Mucosa of descending colon (tissue), 3 donors: ENCODE data around the gene FHIT. TPM values are rescaled to one million over a fixed set of nuclear protein-coding genes. Genes with fewer than 3 reads are reported as not detected.

Experiments used
- ATAC-seq: fragments of 200-7000 bp; cut with Tn5 transposase; one replicate; pipeline ENCODE4 v1.9.1; 2020; ENCODE audit warnings: mild to moderate bottlenecking, moderate library complexity
- DNase-seq, 3 donors: peaks; one replicate each; pipeline ENCODE4 v3.0.0-alpha.2; 2020
- H3K36me3 ChIP-seq: fragments of 200-600 bp; one replicate; pipeline ENCODE4 v1.8.0; 2021; ENCODE audit warnings: low read depth, mild to moderate bottlenecking
- H3K4me1 ChIP-seq: fragments of 200-600 bp; one replicate; pipeline ENCODE4 v1.8.0; 2021; ENCODE audit warnings: low read depth, mild to moderate bottlenecking
- H3K4me3 ChIP-seq: fragments of 200-600 bp; one replicate; pipeline ENCODE4 v1.8.0; 2021; ENCODE audit warnings: mild to moderate bottlenecking
- H3K9me3 ChIP-seq: fragments of 200-600 bp; one replicate; pipeline ENCODE4 v1.8.0; 2021; ENCODE audit warnings: mild to moderate bottlenecking
- intact Hi-C, 2 donors: fragments of 100-400 bp; cut with DNase I in 1 of 2; cut with micrococcal nuclease in 1 of 2; formaldehyde crosslinking; loops; one replicate each; pipeline versions ENCODE4 v1.11.0 to v1.11.1; 2022; cut with DNase I, micrococcal nuclease
- total RNA-seq, 3 donors: library from RNA; stranded (reverse); fragmentation: NEBNext Ultra II Directional in 2 of 3; extraction: Animal tissue kit (Norgen Biotek cat#: 25700) in 2 of 3; gene quantifications; one replicate each; pipeline versions ENCODE4 v1.2.1 to v1.2.4, GENCODE V29; 2021 to 2023
- TF ChIP-seq, protein P1 (sequence below): fragments of 200-600 bp; IDR thresholded peaks from one replicate; pipeline ENCODE4 v1.8.0; 2022; ENCODE audit warnings: antibody characterized with exemption, mild to moderate bottlenecking
- donor health status: DM: no; HTN: no; CAD: no; lungs with moderate emphysema.
- donor health status: DM: no; HTN: no; CAD: no.
- donor health status: DM: no; HTN: yes; CAD: no.

Gene FHIT
- total RNA-seq, 3 donors from 2014 or later, result 8.9 to 20.7 (median 18.6) TPM

DNA sequence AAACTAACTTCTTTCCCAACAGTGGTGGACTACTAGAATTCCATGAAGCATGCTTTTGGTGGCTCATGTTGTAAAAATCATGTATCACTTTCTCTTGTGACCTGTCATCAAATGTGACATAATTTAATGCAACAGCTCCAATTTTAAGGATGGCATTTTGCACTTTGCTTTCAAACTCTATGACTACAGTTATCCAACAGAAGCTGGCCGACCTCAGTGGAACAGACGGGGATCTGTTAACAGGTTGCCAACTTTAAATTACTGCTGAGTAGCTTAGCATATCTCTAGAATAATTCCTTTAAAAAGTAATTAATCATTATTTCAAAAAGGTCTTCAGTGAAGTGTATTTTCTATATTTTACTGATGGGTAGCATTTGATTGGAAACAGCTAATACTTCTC is 907.4 kb downstream of the FHIT start:
- no peaks in the 10 kb centered on the region for H3K9me3 ChIP-seq
- intact Hi-C loops, result no loop called here
- no peak overlapping the region for H3K4me3 ChIP-seq
- no peaks in the 10 kb centered on the region for H3K4me1 ChIP-seq
- TF ChIP-seq, protein P1, sequence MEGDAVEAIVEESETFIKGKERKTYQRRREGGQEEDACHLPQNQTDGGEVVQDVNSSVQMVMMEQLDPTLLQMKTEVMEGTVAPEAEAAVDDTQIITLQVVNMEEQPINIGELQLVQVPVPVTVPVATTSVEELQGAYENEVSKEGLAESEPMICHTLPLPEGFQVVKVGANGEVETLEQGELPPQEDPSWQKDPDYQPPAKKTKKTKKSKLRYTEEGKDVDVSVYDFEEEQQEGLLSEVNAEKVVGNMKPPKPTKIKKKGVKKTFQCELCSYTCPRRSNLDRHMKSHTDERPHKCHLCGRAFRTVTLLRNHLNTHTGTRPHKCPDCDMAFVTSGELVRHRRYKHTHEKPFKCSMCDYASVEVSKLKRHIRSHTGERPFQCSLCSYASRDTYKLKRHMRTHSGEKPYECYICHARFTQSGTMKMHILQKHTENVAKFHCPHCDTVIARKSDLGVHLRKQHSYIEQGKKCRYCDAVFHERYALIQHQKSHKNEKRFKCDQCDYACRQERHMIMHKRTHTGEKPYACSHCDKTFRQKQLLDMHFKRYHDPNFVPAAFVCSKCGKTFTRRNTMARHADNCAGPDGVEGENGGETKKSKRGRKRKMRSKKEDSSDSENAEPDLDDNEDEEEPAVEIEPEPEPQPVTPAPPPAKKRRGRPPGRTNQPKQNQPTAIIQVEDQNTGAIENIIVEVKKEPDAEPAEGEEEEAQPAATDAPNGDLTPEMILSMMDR, result no peak
- H3K36me3 ChIP-seq, result no peaks in the 10 kb centered on the region
- ATAC-seq, result no peak
- DNase-seq, result no peak

DNA sequence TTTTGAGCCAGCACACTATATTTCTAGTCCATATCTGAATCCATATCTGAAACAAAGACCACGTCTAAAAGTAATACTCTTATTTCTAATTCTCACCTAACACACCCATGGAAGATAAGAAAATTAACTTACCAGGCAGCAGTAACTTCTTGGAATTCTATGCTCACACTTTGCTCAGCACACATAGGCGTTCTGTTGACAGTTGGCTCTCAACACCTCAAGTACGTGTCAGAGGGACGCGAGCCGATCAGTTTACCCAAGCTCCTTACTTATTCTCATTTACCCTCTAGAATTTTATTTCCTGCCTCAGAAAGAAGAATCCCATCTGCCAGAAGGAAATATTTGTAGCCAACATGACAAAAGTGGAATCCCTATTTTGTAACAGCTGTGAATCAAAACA is 911.9 kb downstream of the FHIT start:
- intact Hi-C loops, result no loop called here

DNA sequence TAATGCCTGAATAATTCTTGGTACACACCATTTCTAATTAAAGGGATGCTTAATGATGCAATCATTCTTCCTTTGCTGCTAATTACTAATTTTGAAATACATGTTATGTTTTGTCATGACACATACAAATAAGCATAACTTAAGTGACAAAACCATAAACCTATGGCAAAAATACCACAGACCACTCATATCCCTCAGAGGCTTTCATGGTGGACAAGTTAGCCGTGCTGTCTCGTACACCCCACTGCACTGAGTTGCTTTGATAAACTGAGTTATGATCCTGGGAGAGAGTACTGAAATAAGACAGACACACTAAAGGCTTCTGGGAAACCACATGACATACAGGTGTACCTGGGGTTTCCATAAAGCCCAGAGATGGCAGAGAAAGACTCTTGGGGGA is 913.8 kb downstream of the FHIT start:
- Histone ChIP-seq H3K36me3 (no peaks in the 10 kb centered on the region), H3K4me3 (no peak overlapping the region), H3K9me3 (no peaks in the 10 kb centered on the region), H3K4me1 (no peaks in the 10 kb centered on the region)
- no peak for DNase-seq
- ATAC-seq, result no peak
- intact Hi-C loops, result no loop called here
- TF ChIP-seq, protein P1, result no peak

More for the DNA sequence above, 911.9 kb downstream of the FHIT start:
- Histone ChIP-seq H3K9me3 (no peaks in the 10 kb centered on the region), H3K36me3 (no peaks in the 10 kb centered on the region), H3K4me1 (no peaks in the 10 kb centered on the region), H3K4me3 (no peak overlapping the region)
- TF ChIP-seq, protein P1, result no peak
- DNase-seq (no peak), ATAC-seq (no peak)

DNA sequence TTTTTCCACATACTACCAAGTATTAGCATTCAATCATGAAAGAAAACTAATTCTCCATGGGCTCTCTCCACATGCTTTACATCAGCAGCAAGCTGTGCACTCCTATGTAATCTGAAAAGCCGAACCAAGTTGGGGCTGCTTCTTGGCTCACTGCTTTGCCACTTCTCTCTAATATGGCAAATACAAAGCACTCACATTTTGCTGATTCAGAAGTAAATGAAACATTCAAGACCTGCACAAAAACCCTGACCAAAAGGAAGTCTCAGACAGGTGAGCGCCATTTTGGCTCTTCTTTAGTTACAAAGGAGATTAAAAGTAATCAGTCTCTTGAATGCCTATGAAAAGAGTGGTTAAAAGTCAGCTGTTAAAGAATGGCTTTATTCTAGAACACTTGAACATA is 915.2 kb downstream of the FHIT start:
- Histone ChIP-seq H3K4me1 (no peaks in the 10 kb centered on the region), H3K4me3 (no peak overlapping the region), H3K9me3 (no peaks in the 10 kb centered on the region), H3K36me3 (no peaks in the 10 kb centered on the region)
- DNase-seq (no peak), ATAC-seq (no peak)
- TF ChIP-seq, protein P1, result no peak
- intact Hi-C loops, result no loop called here

DNA sequence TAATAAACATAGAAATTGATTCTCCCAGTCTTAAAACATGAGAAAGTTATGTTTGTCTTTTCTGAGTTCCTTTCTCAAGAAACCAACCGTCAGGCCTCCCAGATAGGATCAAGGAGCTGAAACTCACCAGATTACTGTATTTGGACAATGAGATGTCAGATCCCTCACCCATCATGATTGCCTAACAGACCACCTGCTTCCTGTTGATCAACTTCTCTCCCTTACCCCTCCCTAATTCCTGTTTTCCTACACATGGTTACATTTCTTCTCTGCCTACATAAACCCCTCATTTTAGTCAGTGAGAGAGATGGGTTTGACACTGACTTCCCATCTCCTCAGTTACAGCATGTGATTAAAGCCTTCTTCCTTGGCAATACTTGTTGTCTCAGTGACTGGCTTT is 917.5 kb downstream of the FHIT start:
- intact Hi-C loops, result no loop called here
- H3K4me1 ChIP-seq, result no peaks in the 10 kb centered on the region
- H3K36me3 ChIP-seq, result no peaks in the 10 kb centered on the region
- H3K9me3 ChIP-seq, result no peaks in the 10 kb centered on the region
- DNase-seq, result no peak
- H3K4me3 ChIP-seq, result no peak overlapping the region
- TF ChIP-seq, protein P1, result no peak
- ATAC-seq, result no peak

DNA sequence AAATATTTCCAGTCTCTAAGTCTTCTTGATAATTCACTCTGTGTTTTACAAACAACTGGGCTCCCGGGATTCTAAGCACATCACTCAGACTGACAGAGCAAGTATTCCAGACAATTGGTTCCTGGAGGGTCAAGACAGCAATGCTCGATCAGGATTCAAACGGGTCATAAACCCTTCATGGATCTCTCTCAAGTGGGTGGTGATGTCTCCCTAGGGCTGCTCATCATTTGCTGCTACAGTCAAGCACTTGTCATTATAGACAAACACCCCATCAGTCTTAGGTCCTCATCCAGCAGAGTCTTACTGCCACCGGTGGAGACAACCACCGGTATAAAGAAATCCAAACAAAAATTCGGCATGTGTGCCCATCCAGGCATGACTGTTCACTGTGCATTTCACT is 921.1 kb downstream of the FHIT start:
- no peaks in the 10 kb centered on the region for H3K9me3 ChIP-seq

More for the DNA sequence above, 921.1 kb downstream of the FHIT start:
- no peaks in the 10 kb centered on the region for H3K36me3 ChIP-seq
- H3K4me3 ChIP-seq, result no peak overlapping the region
- DNase-seq (no peak), ATAC-seq (no peak)
- peaks cover 7% of the 10 kb centered on the region for H3K4me1 ChIP-seq
- TF ChIP-seq, protein P1, result no peak
- intact Hi-C loops, result no loop called here
